ENCODE results near the gene TCP11L2. TPM values are rescaled to one million over a fixed set of nuclear protein-coding genes. Genes with fewer than 3 reads are reported as not detected.

Gene TCP11L2
- total RNA-seq, 3 donors from 2014 or later (not counting 1 experiment from before 2014, with no cell fraction given) = 68.8 to 97.7 (median 71.1) TPM

GRCh38 chr12:106287364-106287763 is 15.2 kb upstream of the TCP11L2 start:
- H3K27me3 ChIP-seq (ENCODE audit: control insufficient read depth, insufficient read depth, low read length) = peaks cover 6% of the 10 kb centered on the region
- Mint-ChIP-seq H3K9me3 (peaks cover 2 to 8% of the 10 kb centered on the region in 2 donors), H3K36me3 (peaks cover 5% of the 10 kb centered on the region), H3K4me3 (no peak overlapping the region), H3K27ac (no peak overlapping the region), H3K4me1 (no peaks in the 10 kb centered on the region), H3K27me3 (ENCODE audit: low read depth in 2 of 2) (peaks cover 28 to 37% of the 10 kb centered on the region in 2 donors)
- WGBS (ENCODE audit: insufficient coverage) = no CpG with 5 or more reads among the region's 1 CpG
- DNase-seq (no peak), ATAC-seq (no peak)
- intact Hi-C loops (cut with micrococcal nuclease) = no loop called here
- H3K9me3 ChIP-seq (ENCODE audit: control insufficient read depth, insufficient read depth, low read length) = peaks cover 1% of the 10 kb centered on the region
- no peak overlapping the region for H3K27ac ChIP-seq (ENCODE audit: low read length)
- H3K4me3 ChIP-seq (ENCODE audit: low read length) = no peak overlapping the region
- no peak for TF ChIP-seq CTCF (IDR thresholded peaks at IDR 0.05)
- no peaks in the 10 kb centered on the region for H3K4me1 ChIP-seq (ENCODE audit: control insufficient read depth, insufficient read depth, low read length)
- no peaks in the 10 kb centered on the region for H3K36me3 ChIP-seq (ENCODE audit: control insufficient read depth, insufficient read depth, low read length)

- Histone ChIP-seq H3K27me3 (ENCODE audit: control insufficient read depth, insufficient read depth, low read length) (peaks cover 6% of the 10 kb centered on the region), H3K27ac (ENCODE audit: low read length) (no peak overlapping the region), H3K9me3 (ENCODE audit: control insufficient read depth, insufficient read depth, low read length) (no peaks in the 10 kb centered on the region), H3K4me1 (ENCODE audit: control insufficient read depth, insufficient read depth, low read length) (no peaks in the 10 kb centered on the region), H3K36me3 (ENCODE audit: control insufficient read depth, insufficient read depth, low read length) (no peaks in the 10 kb centered on the region), H3K4me3 (ENCODE audit: low read length) (no peak overlapping the region)
- Mint-ChIP-seq H3K36me3 (no peaks in the 10 kb centered on the region), H3K27ac (no peak overlapping the region), H3K27me3 (ENCODE audit: low read depth in 2 of 2) (peaks cover 23 to 37% of the 10 kb centered on the region in 2 donors), H3K9me3 (peaks cover 0 to under 1% of the 10 kb centered on the region in 2 donors), H3K4me1 (no peaks in the 10 kb centered on the region), H3K4me3 (no peak overlapping the region)
- intact Hi-C loops (cut with micrococcal nuclease) = no loop called here
- ATAC-seq = no peak
- 100% methylated on average over 1 of the region's 1 CpG for WGBS (ENCODE audit: insufficient coverage)
- no peak for DNase-seq
- no peak for TF ChIP-seq CTCF (IDR thresholded peaks at IDR 0.05)
Measured at GRCh38 chr12:106288101-106288493, 14.4 kb upstream of the TCP11L2 start.

GRCh38 chr12:106288494-106289195 is 13.9 kb upstream of the TCP11L2 start:
- Histone ChIP-seq H3K36me3 (ENCODE audit: control insufficient read depth, insufficient read depth, low read length) (no peaks in the 10 kb centered on the region), H3K4me3 (ENCODE audit: low read length) (no peak overlapping the region), H3K27ac (ENCODE audit: low read length) (no peak overlapping the region), H3K9me3 (ENCODE audit: control insufficient read depth, insufficient read depth, low read length) (no peaks in the 10 kb centered on the region), H3K27me3 (ENCODE audit: control insufficient read depth, insufficient read depth, low read length) (peaks cover 6% of the 10 kb centered on the region), H3K4me1 (ENCODE audit: control insufficient read depth, insufficient read depth, low read length) (no peaks in the 10 kb centered on the region)
- DNase-seq (no peak), ATAC-seq (no peak)
- Mint-ChIP-seq H3K4me1 (no peaks in the 10 kb centered on the region), H3K27me3 (ENCODE audit: low read depth in 2 of 2) (peaks cover 22 to 37% of the 10 kb centered on the region in 2 donors), H3K9me3 (no peaks in the 10 kb centered on the region), H3K27ac (no peak overlapping the region), H3K36me3 (no peaks in the 10 kb centered on the region), H3K4me3 (no peak overlapping the region)
- 77% methylated on average over 8 of the region's 9 CpGs for WGBS (ENCODE audit: insufficient coverage)
- intact Hi-C loops (cut with micrococcal nuclease) = no loop called here
- no peak for TF ChIP-seq CTCF (IDR thresholded peaks at IDR 0.05)

GRCh38 chr12:106289196-106289681 is 13.3 kb upstream of the TCP11L2 start:
- Histone ChIP-seq H3K36me3 (ENCODE audit: control insufficient read depth, insufficient read depth, low read length) (no peaks in the 10 kb centered on the region), H3K4me3 (ENCODE audit: low read length) (no peak overlapping the region), H3K27me3 (ENCODE audit: control insufficient read depth, insufficient read depth, low read length) (peaks cover 2% of the 10 kb centered on the region), H3K9me3 (ENCODE audit: control insufficient read depth, insufficient read depth, low read length) (no peaks in the 10 kb centered on the region), H3K4me1 (ENCODE audit: control insufficient read depth, insufficient read depth, low read length) (no peaks in the 10 kb centered on the region), H3K27ac (ENCODE audit: low read length) (no peak overlapping the region)
- DNase-seq = no peak
- intact Hi-C loops (cut with micrococcal nuclease) = no loop called here
- H3K4me1 Mint-ChIP-seq = no peaks in the 10 kb centered on the region
- H3K27me3 Mint-ChIP-seq (ENCODE audit: low read depth in 2 of 2) = peaks cover 16 to 31% of the 10 kb centered on the region in 2 donors
- H3K27ac Mint-ChIP-seq = no peak overlapping the region
- no CpG with 5 or more reads among the region's 1 CpG for WGBS (ENCODE audit: insufficient coverage)
- no peak for ATAC-seq
- H3K4me3 Mint-ChIP-seq = no peak overlapping the region
- no peak for TF ChIP-seq CTCF (IDR thresholded peaks at IDR 0.05)
- no peaks in the 10 kb centered on the region for H3K36me3 Mint-ChIP-seq
- no peaks in the 10 kb centered on the region for H3K9me3 Mint-ChIP-seq
